GM13976 (cell line): ENCODE measurements around the gene C8A.

Experiments used
- DNase-seq: peaks from one replicate; pipeline ENCODE4 v3.0.0; 2012; ENCODE audit warnings: low spot score
- in situ Hi-C: fragments of 300-500 bp; cut with MboI; formaldehyde crosslinking; loops from one replicate; pipeline ENCODE4 v1.12.0; 2022; ENCODE audit warnings: low sequenced_read_pairs, mixed read lengths, inconsistent platforms; ENCODE audit not compliant: unreplicated experiment
- TF ChIP-seq, protein P1 (sequence below): IDR thresholded peaks from 2 replicates; pipeline ENCODE4 v1.5.1; 2012; ENCODE audit warnings: borderline replicate concordance, mild to moderate bottlenecking; ENCODE audit not compliant: insufficient read depth; ENCODE audit errors: extremely low read depth, missing control alignments, control extremely low read depth

C8A gene

GRCh38 chr1:56867491-56867890 lies 12.9 kb downstream of the C8A start:
- no peak for DNase-seq
- TF ChIP-seq, protein P1, sequence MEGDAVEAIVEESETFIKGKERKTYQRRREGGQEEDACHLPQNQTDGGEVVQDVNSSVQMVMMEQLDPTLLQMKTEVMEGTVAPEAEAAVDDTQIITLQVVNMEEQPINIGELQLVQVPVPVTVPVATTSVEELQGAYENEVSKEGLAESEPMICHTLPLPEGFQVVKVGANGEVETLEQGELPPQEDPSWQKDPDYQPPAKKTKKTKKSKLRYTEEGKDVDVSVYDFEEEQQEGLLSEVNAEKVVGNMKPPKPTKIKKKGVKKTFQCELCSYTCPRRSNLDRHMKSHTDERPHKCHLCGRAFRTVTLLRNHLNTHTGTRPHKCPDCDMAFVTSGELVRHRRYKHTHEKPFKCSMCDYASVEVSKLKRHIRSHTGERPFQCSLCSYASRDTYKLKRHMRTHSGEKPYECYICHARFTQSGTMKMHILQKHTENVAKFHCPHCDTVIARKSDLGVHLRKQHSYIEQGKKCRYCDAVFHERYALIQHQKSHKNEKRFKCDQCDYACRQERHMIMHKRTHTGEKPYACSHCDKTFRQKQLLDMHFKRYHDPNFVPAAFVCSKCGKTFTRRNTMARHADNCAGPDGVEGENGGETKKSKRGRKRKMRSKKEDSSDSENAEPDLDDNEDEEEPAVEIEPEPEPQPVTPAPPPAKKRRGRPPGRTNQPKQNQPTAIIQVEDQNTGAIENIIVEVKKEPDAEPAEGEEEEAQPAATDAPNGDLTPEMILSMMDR: no peak
- in situ Hi-C loops: no loop called here

DNA sequence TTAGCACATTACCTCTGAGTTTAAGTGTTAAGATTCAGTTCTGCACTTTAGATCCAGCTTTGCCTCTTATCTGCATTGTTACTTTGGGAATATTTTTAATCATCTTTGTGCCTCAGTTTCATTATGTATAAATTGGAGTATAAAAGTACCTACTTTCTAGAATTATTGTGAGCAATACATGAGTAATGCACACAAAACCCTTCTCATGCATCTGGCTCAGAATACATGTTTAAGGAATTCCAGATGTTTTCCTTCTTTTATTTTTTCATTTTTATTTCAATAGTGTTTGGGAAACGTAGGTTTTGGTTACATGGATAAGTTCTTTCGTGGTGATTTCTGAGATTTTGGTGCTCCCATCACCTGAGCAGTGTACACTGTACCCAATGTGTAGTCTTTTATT lies 14.2 kb downstream of the C8A start:
- no peak for DNase-seq
- in situ Hi-C loops: no loop called here
- TF ChIP-seq, protein P1: no peak

- DNase-seq: no peak
- in situ Hi-C loops: no loop called here
- TF ChIP-seq, protein P1: no peak
Observed at GRCh38 chr1:56872597-56872996, 18.0 kb downstream of the C8A start.

GRCh38 chr1:56873213-56873612 lies 18.6 kb downstream of the C8A start:
- TF ChIP-seq, protein P1: no peak
- DNase-seq: no peak
- in situ Hi-C loops: no loop called here

DNA sequence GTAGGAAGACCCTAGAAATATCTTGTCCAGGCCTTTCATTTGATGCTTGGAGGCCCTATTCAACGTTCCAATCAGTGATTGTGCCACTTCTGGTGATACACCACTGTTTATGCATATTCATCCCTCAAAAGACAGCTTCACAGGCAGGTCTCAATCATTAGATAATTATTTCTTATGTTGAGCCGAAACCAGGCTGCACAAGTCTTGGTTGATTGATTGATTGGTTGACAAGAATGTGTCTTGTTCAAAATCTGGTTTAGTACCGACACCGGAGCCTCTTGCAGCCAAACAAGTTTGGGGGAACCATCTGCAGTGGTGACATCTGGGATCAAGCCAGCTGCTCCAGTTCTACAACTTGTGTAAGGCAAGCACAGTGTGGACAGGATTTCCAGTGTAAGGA lies 20.1 kb downstream of the C8A start:
- no peak for DNase-seq
- in situ Hi-C loops: no loop called here
- TF ChIP-seq, protein P1: no peak

GRCh38 chr1:56877973-56878372 lies 23.4 kb downstream of the C8A start:
- in situ Hi-C loops: no loop called here
- TF ChIP-seq, protein P1: no peak
- DNase-seq: no peak

DNA sequence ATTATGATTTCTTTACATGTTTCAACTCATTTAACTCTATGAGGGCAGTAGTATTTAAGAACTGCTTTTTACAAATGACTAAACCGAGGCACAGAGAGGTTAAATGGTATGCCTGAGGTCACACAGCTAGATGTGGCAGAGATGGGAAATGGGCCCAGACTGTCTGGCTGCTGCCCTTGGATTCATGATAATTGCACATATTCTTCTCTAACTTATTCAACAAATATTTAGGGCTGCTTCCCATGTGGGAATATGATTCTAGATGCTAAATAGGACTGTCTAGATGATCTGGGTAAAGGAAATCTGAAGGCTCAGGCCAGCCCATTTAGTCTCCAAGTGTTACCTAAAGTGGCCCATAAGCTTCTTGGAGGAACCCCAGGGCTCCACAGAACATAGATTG lies 26.2 kb downstream of the C8A start:
- in situ Hi-C loops: no loop called here
- TF ChIP-seq, protein P1: no peak
- no peak for DNase-seq
